GM19438 (cell line): ENCODE measurements around the gene TEX47.

Experiments
- ATAC-seq: cut with Tn5 transposase; IDR thresholded peaks from one replicate; pipeline ENCODE4 v1.9.1; 2021; ENCODE audit warnings: low read depth; ENCODE audit not compliant: unreplicated experiment

The TEX47 gene

DNA sequence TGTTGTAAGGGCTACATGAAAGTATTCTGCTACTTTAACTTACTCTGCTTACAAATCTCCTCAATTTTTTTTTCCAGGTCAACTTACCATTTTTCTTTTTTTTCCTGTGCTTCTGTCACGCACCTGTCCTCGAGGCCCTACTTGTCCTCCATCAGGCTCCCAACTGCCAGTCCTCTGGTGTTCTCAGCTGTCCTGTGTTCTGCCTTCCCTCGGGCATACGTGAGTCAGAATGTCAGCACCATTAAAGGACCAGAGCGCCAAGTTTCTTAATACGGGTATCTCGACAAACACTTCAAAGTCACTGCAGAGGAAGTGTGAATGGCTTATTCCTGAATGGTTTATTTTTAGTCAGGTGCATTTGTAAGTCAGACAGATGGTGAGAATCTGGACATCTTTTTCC, at the start of gene TEX47:
TEX47 (minus strand) TSS at position 185 of the 400 bp plus-strand sequence. CDS start 795 bp downstream, outside the sequence.
- ATAC-seq, result no peak

GRCh38 chr7:88845091-88845490, 49.6 kb upstream of the TEX47 start:
- no peak for ATAC-seq

- no peak for ATAC-seq
Observed at GRCh38 chr7:88842201-88842600, 46.7 kb upstream of the TEX47 start.

- no peak for ATAC-seq
Observed at GRCh38 chr7:88835147-88835728, 39.7 kb upstream of the TEX47 start.

DNA sequence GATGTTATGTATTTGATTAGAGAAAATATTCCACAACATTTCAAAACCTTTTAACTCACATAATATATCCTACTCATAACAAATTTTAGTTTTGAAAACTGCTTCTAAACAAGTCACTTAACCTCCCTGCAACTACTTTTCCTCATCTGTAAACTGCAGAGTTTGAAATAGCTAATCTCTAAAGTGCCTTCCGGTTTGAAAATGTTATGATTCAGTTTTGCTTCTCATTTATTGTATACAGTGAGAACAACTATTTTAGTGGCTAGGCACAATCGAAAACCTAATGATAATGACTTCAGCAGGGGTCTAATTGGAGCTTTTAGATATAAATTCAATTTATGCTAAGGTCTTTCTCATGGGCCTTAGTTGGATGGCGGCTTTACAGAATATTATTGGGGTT, 30.7 kb upstream of the TEX47 start:
- ATAC-seq, result peak; percentile 57

- no peak for ATAC-seq
Observed at GRCh38 chr7:88818552-88818951, 23.0 kb upstream of the TEX47 start.

DNA sequence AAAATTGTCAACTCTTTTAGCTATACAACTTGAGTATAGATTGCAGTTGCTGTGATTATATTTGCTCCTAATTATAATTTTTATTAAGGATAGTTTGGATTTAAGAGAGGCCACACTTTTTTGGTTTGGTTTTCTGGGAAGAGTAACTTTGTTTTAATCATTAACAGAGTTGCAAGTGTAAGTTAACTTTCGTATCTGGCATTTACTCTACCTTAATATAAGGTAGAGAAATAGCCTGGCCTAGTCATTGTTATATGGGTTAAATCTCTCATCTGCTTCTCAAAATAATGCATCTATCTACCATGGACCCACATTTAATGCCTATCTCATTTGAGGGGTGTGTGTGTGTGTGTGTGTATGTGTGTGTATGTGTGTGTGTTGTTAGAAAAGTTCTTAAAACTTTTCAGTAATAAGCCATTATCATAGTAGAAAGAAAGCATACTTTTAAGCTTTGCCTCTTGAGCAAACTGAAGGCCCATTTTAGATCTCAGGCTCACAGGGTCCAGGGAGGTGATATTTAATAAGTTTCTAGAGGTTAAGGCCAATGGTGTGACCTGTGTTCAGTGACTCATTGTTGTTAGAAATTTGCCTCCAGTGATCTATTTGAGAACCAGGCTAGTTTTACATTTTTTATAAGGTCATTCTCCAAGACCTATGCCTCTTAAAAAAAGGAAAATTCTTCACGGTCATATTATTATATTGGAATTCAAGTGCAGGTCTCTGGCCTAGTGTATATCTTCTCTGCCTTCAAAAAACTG, 10.9 kb upstream of the TEX47 start:
- no peak for ATAC-seq

DNA sequence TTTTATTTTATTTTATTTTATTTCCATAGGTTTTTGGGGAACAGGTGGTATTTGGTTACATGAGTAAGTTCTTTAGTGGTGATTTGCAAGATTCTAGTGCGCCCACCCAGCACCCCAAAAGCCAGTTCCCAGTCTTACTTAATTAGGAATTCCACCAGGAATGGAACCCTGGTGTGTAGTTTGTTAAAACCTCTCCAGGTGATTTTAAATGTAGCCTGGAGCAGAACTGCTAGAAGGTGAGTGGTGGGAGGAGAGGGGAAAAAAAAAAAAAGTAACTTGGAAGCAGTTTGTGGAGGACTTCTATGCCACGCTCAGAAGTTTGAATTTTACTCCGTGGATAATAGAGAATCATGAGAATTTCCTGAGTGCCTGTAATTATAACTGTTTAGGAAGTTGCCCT, 5.5 kb upstream of the TEX47 start:
- no peak for ATAC-seq

- no peak for ATAC-seq
Observed at GRCh38 chr7:88792361-88792760, 3.2 kb downstream of the TEX47 start.

GRCh38 chr7:88791891-88792290, 3.6 kb downstream of the TEX47 start:
- no peak for ATAC-seq

DNA sequence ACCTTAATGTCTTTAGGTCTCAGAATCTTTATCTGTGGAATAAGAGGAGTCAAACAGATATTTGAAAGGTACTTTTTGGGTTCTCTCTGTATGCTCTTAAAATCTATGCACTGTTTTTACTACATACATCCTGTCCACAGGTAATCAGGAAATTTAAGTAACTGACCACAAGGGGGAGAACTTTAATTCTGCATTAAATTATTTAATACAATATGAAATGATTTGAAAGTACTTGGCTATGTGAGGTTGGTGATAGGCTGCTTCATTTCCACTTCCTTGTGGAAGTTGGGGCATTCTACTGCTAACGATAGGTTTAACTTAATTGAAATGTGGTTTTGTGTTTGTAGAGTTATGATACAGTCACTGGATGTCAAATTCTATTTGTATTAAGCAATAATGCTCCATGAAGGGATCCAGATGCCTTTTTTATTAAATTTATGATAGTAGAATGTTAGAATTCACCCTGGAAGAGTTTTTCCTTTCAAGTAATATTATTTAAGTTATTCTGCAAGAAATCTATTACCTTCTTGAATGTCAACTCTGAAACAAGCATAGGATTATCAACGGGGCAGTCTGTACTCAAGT, 6.0 kb downstream of the TEX47 start:
- ATAC-seq, result no peak

DNA sequence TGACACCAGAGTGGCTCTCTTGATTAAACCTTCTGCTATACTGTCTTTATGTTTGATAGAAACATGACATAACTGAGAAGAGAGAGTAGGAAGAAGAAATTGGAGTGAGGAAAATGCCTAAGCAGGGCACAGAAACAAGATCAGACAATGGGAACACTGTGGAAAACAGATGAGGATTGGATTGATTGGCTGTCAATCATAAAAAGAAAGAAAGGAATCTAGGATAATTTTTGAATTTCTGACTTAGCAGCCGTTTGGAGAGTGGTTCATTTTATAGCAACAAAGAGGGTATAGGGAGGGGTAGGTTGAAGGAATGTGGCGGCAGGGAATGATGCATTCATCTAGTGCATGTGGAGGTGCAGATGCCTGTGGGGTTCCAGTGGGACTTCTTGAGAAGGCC, 7.8 kb downstream of the TEX47 start:
- no peak for ATAC-seq

- ATAC-seq, result no peak
Observed at GRCh38 chr7:88775838-88776237, 19.7 kb downstream of the TEX47 start.

- ATAC-seq, result no peak
Observed at GRCh38 chr7:88772776-88773175, 22.8 kb downstream of the TEX47 start.

GRCh38 chr7:88771417-88771816, 24.1 kb downstream of the TEX47 start:
- no peak for ATAC-seq

DNA sequence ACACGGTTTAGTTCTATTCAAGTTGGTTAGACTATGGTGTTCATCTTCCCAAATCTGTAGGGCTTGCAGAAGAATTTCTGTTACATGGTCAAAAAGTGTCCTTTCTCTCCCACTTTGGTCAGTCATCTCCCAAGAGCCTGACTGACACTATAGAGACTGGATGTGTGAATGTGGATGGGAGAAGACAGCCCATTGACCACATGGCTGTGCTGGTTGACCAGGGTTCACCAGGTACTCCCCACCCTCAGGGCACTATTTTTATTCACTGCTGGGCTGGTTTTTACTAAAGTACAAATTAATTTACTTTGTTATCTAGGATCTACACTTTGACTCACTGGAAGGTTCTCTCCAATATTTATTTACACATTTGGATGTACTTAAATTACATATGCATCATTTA, 33.8 kb downstream of the TEX47 start:
- no peak for ATAC-seq

DNA sequence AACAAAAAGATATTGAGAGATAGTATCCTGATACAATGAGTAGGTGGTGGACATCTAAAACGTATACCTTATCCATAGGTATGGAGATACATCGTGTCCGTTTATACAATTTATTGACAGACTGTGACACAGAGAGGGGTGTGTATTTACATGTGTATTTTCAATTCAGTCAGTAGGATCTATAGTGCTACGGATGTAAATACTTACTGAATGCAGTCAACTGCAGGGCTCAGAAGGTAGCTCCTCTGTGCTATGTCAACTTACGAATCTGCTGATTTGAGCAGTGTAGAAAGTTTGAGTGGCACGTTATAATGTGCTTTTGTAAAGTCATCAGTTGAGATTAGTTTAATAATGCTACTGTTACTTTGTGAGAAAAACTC, 35.4 kb downstream of the TEX47 start:
- ATAC-seq, result no peak

GRCh38 chr7:88759230-88760135, 36.1 kb downstream of the TEX47 start, which contains the start of gene ZNF804B:
ZNF804B (plus strand) TSS chr7:88759700; CDS start chr7:88759977, 277 bp downstream.
- ATAC-seq, result no peak

- no peak for ATAC-seq
Observed at GRCh38 chr7:88758381-88759229, 36.9 kb downstream of the TEX47 start.

DNA sequence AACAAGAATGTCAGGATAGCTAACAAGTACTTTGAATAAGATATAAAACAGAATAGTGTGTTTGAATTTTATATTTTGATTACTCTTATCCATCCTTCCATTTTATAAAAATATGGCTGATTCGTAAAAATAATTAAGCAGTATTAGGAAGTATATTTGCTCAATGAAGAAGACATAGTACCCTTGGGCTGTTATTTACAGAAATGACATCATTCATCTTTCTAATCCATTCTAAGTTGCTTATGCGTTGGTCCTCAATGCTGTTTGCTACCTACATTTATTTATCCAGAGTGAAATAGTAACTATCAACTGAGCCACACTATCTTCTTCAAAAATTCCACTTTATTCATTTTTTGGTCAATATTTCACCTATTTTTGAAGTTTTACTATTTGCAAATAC, 38.2 kb downstream of the TEX47 start:
- ATAC-seq, result no peak
